Measurements from ENCODE around the gene ZFAND2B.

Gene ZFAND2B

DNA sequence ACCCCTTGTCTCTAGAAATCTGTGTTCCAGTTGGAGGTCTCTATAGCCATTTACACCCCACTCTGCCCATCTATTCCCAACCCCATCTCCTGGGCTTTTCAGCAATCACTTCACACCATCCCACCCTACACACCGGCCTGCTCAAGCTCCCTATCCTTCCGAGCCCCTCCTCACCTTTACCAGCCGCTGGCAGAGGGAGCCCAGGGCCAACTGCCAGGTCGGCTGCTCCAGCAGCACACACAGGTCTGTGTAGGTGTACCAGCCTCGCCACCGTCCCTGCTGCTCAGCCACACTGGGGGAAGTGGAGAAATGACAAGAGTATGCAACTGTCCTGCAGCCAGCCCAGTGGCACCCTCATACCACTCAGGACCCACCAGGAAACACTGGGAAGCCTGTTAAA is 33.4 kb upstream of the ZFAND2B start:
- Histone ChIP-seq H3K9ac (ENCODE audit: insufficient read length) (no peak overlapping the region), H3K27ac (no peak overlapping the region), H3K9me3 (ENCODE audit: low read depth, low read length) (no peaks in the 10 kb centered on the region), H3K4me3 (no peak overlapping the region), H3K36me3 (ENCODE audit: insufficient read depth, low read length) (peaks cover 4% of the 10 kb centered on the region; the same call in 1 of the 2 replicates)
- no peak for DNase-seq (ENCODE audit: low read depth, low spot score)
- TF ChIP-seq FOXP2 (optimal IDR thresholded peaks at IDR 0.05; ENCODE audit: control extremely low read depth, extremely low read length, insufficient read depth) (no peak), POLR2AphosphoS5 (IDR thresholded peaks at IDR 0.05; ENCODE audit: borderline replicate concordance, low read depth, low read length) (no peak), EZH2 (IDR thresholded peaks at IDR 0.05) (no peak)

DNA sequence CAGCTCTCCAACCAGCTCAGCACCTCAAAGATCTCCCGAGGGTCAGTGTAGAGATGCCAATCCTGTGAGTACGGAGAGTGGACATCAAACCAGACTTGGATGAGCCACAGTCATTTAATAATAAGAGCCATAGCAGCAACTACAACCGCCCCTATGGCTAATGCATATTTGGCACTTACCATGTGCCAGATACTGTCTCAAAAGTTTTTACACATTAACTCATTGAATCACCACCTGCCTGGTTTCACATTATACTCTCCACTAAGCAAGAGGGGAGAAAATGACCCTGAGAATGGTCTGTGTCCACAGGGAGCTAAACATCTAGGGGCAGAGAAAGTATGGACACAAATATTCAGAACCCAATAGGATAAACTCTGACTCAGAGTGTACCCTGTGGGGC is 32.4 kb upstream of the ZFAND2B start:
- Histone ChIP-seq H3K9ac (ENCODE audit: insufficient read length) (no peak overlapping the region), H3K9me3 (ENCODE audit: low read depth, low read length) (no peaks in the 10 kb centered on the region), H3K27ac (no peak overlapping the region), H3K36me3 (ENCODE audit: insufficient read depth, low read length) (peaks cover 4% of the 10 kb centered on the region; the same call in 1 of the 2 replicates), H3K4me3 (no peak overlapping the region)
- TF ChIP-seq EZH2 (IDR thresholded peaks at IDR 0.05) (no peak), POLR2AphosphoS5 (IDR thresholded peaks at IDR 0.05; ENCODE audit: borderline replicate concordance, low read depth, low read length) (no peak)
- DNase-seq (ENCODE audit: low read depth, low spot score) = no peak

DNA sequence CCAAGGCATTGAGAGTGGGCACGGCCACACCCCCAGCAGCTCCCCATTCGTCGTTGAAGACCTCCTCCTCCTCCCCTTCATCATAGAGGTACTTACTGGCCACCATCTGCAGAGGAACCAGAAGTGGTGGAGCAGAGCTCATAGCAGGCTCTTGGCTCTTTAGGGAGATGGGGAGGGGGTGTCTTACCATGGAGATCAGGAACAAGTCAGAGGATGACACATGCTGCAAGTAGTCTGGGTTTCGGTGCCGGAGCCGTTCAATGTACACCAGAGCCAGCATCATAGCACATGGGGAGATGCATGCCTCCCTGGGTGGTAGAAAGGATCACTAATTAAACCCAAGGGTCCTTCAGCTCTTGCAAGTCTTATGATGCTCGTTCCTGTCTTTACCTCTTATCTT is 31.8 kb upstream of the ZFAND2B start:
- no peak for TF ChIP-seq EZH2 (IDR thresholded peaks at IDR 0.05)
- TF ChIP-seq POLR2AphosphoS5 (IDR thresholded peaks at IDR 0.05; ENCODE audit: borderline replicate concordance, low read depth, low read length) = no peak
- no peak for TF ChIP-seq FOXP2 (optimal IDR thresholded peaks at IDR 0.05; ENCODE audit: control extremely low read depth, extremely low read length, insufficient read depth)
- Histone ChIP-seq H3K9ac (ENCODE audit: insufficient read length) (no peak overlapping the region), H3K27ac (no peak overlapping the region), H3K9me3 (ENCODE audit: low read depth, low read length) (no peaks in the 10 kb centered on the region), H3K4me3 (no peak overlapping the region), H3K36me3 (ENCODE audit: insufficient read depth, low read length) (peaks cover 7% of the 10 kb centered on the region; the same call in 1 of the 2 replicates)
- DNase-seq (ENCODE audit: low read depth, low spot score) = no peak

DNA sequence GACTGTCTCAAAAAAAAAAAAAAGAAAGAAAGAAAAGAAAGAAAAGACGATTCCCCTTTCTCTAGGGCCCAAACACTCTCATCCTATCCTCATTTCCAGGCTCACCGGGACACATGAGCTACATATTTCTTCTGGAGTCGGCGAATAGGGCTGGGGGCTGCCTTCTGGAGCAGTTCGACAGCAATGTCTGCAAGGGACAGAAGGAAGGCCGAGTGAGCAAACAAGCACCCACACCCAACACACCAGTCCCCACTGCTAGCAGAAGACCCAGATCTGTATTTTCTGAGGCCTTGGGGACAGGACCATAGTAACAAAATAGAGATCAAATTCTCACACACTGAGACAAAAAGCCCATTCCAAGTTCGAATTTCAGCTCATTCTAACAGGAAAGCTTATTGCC is 31.1 kb upstream of the ZFAND2B start:
- no peak overlapping the region for H3K27ac ChIP-seq
- peak overlapping the region; percentile 90 for H3K4me3 ChIP-seq
- H3K9ac ChIP-seq (ENCODE audit: insufficient read length) = peak overlapping the region; percentile 84

DNA sequence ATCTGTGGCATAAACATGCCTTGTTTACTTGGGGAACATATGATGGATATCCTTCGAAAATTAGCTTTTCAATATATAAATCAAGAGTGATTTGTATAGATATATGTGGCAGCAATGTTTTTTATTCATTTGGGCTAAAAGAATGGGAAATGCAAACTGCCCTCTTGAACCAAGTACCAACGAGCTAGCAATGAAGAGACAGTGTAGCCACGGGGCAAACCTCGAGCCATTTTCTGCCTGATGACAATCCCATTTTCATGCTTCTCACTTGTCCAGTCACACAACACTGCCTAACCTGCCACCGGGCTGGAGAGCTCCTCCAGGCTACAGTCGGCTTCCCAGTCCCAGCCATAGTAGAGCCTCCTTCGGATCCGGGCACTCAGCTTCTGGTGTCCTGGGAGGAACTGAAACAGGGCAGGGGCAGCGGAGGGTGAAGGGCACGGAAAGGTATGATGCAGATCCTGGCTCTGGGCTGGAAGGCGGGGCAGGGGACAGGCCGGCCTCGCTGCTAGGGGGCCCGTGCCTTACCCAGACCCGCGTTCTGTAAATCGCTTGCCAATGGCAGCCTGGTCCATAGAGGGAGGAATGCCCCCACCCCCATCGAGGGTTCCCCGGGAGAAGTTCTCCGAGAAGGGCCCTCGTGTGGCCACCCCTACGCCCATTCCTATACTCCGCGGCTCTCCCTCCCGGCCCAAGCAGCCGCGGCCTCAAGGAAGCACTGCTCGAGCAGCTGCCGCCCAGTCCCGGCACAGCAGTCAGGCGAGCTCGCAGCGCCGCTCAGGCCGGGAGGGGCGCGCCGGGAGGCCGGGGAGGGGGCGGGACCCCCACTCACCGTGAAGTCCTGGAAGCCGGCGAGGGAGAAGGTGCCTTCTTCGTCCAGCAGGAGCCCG is 30.4 kb upstream of the ZFAND2B start:
- Histone ChIP-seq H3K9me3 (ENCODE audit: low read depth, low read length) (no peaks in the 10 kb centered on the region), H3K36me3 (ENCODE audit: insufficient read depth, low read length) (peaks cover 20% of the 10 kb centered on the region), H3K4me3 (peak overlapping the region; percentile 90), H3K9ac (ENCODE audit: insufficient read length) (peak overlapping the region; percentile 84), H3K27ac (no peak overlapping the region)
- no peak for DNase-seq (ENCODE audit: low read depth, low spot score)
- TF ChIP-seq EZH2 (IDR thresholded peaks at IDR 0.05) (no peak), POLR2AphosphoS5 (IDR thresholded peaks at IDR 0.05; ENCODE audit: borderline replicate concordance, low read depth, low read length) (no peak)

More for the DNA sequence above, 31.1 kb upstream of the ZFAND2B start:
- no peak for TF ChIP-seq EZH2 (IDR thresholded peaks at IDR 0.05)
- no peak for TF ChIP-seq POLR2AphosphoS5 (IDR thresholded peaks at IDR 0.05; ENCODE audit: borderline replicate concordance, low read depth, low read length)
- TF ChIP-seq FOXP2 (optimal IDR thresholded peaks at IDR 0.05; ENCODE audit: control extremely low read depth, extremely low read length, insufficient read depth) = no peak
- H3K9me3 ChIP-seq (ENCODE audit: low read depth, low read length) = no peaks in the 10 kb centered on the region
- no peak for DNase-seq (ENCODE audit: low read depth, low spot score)
- peaks cover 14% of the 10 kb centered on the region for H3K36me3 ChIP-seq (ENCODE audit: insufficient read depth, low read length)

DNA sequence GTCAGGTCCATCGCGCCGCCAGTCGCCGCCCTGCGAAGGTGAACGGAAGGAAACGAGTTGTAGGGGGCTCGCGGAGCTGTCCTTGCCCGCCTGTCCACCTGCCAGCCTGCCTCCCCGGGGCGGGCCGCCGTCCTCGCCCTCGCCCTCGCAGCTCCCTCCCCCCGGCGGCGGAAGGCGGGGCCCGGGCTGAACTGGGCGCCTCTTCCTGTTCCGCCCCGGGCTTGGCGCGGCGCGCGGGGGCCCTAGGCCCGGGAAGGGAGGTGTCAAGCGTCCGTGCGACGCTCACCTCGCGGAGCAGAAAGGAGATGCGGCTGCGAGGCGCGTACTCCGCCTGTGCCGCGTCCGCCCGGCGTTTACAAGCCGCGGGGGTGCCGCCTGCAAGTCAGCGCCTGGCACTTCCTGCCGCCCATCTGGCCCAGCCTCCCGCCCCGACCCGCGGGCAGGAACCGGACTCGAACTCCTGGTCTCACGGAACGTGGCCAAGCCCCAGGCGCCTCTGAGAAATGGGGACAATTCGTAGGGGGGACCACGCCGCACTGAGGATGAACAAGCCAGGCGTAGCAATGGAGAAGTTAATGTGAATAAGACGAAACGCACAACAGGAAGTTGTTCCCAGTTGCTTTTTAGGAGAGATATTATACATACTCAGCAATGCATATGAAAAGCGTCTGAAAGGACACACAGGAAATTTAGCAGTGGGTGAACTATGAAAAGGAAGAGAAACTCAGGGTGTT is 29.6 kb upstream of the ZFAND2B start, which contains the start of gene CNPPD1:
TSS of gene CNPPD1 (minus strand) at position 108 of the 734 bp plus-strand sequence. CDS start at position 11, 97 bp downstream.
- Histone ChIP-seq H3K9ac (ENCODE audit: insufficient read length) (peak within 1 kb of the TSS; percentile 84), H3K9me3 (ENCODE audit: low read depth, low read length) (no peaks in the 10 kb centered on the region), H3K4me3 (peak within 1 kb of the TSS; percentile 90), H3K27ac (peak within 1 kb of the TSS; percentile 88), H3K36me3 (ENCODE audit: insufficient read depth, low read length) (peaks cover 28% of the 10 kb centered on the region)
- no peak for DNase-seq (ENCODE audit: low read depth, low spot score)
- TF ChIP-seq FOXP2 (optimal IDR thresholded peaks at IDR 0.05; ENCODE audit: control extremely low read depth, extremely low read length, insufficient read depth) = no peak
- peak; percentile 85 for TF ChIP-seq POLR2AphosphoS5 (IDR thresholded peaks at IDR 0.05; ENCODE audit: borderline replicate concordance, low read depth, low read length)
- no peak for TF ChIP-seq EZH2 (IDR thresholded peaks at IDR 0.05)

DNA sequence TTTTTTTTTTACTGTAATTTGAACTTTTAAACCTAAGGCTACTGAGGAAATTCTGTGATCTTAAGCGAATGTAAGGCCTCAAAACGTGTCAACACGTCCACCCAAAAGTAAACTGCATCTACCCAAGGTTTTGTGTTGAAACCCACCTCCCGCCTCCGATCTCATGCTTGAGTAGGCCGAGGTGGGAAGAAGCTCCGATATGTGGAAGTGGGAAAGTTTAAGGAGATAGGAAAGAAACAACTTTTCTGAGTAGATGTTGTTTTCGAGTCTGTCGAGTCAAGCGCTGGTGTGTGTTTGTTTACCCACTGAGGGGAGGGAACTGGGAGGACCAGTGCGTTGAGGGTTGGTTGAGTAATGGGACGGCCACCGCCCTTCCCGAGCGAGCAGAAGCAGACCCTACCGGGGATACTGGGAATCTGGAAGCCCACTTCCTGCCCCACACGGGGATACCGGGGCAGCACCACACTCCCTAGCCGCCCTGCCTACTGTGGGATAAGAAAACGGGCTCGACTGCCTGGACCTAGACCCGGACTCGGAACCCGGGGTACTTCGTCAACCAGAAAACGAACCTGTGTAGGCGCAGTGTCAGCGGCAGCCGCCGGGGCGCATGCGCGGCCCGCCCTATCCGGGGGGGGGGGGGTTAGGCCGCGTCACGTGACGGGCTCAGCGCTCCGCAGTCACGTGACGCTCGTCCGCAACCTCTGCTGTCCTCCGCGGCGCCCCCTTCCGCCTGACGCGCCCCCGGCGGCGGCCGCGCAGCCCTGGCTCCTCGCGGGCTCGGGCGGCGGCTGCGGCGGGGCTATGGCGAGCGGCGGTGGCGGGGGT is 28.8 kb upstream of the ZFAND2B start, which contains the start of gene RETREG2:
TSS of gene RETREG2 (plus strand) at position 724 of the 825 bp plus-strand sequence. CDS start at position 802, 78 bp downstream.
- no peak for DNase-seq (ENCODE audit: low read depth, low spot score)
- peak within 1 kb of the TSS; percentile 90 for H3K4me3 ChIP-seq
- H3K9ac ChIP-seq (ENCODE audit: insufficient read length) = peak within 1 kb of the TSS; percentile 84
- TF ChIP-seq FOXP2 (optimal IDR thresholded peaks at IDR 0.05; ENCODE audit: control extremely low read depth, extremely low read length, insufficient read depth) = peak; percentile 72
- peak; percentile 96 for TF ChIP-seq POLR2AphosphoS5 (IDR thresholded peaks at IDR 0.05; ENCODE audit: borderline replicate concordance, low read depth, low read length)
- TF ChIP-seq EZH2 (IDR thresholded peaks at IDR 0.05) = no peak
- H3K27ac ChIP-seq = peak within 1 kb of the TSS; percentile 88
- peaks cover 34% of the 10 kb centered on the region for H3K36me3 ChIP-seq (ENCODE audit: insufficient read depth, low read length)
- no peaks in the 10 kb centered on the region for H3K9me3 ChIP-seq (ENCODE audit: low read depth, low read length)
